ENCODE data around the gene MCC.

DNA sequence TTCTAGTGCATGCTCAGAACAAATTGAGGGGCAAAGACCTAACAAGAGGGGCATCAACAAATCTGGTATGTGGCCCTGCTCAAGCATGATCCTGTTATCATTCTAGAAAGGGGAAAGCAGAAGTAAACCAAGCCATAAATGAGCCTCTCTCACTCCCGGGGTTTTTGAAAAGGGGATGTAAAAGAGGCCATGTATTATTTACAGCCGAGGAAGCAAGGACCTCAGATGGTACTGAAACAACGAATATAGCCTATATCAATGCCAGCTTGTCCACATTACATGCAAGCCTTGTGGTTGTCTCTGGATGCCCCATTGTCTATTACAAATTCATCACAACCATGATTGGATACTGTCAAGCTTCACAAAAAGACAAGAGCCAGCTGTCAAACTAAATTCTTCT lies 300.3 kb downstream of the MCC start:
- TF ChIP-seq YY1 (IDR thresholded peaks at IDR 0.05; ENCODE audit: low read depth) (no peak), CREB1 (IDR thresholded peaks at IDR 0.05; ENCODE audit: low read depth) (no peak), NFIC (IDR thresholded peaks at IDR 0.05) (no peak), EP300 (IDR thresholded peaks at IDR 0.05; ENCODE audit: borderline replicate concordance) (no peak), CEBPB (IDR thresholded peaks at IDR 0.05) (no peak), RAD21 (IDR thresholded peaks at IDR 0.05; ENCODE audit: low read depth) (no peak), TEAD4 (IDR thresholded peaks at IDR 0.05) (no peak), FOXM1 (IDR thresholded peaks at IDR 0.05; ENCODE audit: borderline replicate concordance, low read depth) (no peak), TAF1 (IDR thresholded peaks at IDR 0.05; ENCODE audit: low read depth) (no peak)
- TF ChIP-seq, protein P1, sequence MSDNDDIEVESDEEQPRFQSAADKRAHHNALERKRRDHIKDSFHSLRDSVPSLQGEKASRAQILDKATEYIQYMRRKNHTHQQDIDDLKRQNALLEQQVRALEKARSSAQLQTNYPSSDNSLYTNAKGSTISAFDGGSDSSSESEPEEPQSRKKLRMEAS (IDR thresholded peaks at IDR 0.05): no peak
- TF ChIP-seq, protein P2, sequence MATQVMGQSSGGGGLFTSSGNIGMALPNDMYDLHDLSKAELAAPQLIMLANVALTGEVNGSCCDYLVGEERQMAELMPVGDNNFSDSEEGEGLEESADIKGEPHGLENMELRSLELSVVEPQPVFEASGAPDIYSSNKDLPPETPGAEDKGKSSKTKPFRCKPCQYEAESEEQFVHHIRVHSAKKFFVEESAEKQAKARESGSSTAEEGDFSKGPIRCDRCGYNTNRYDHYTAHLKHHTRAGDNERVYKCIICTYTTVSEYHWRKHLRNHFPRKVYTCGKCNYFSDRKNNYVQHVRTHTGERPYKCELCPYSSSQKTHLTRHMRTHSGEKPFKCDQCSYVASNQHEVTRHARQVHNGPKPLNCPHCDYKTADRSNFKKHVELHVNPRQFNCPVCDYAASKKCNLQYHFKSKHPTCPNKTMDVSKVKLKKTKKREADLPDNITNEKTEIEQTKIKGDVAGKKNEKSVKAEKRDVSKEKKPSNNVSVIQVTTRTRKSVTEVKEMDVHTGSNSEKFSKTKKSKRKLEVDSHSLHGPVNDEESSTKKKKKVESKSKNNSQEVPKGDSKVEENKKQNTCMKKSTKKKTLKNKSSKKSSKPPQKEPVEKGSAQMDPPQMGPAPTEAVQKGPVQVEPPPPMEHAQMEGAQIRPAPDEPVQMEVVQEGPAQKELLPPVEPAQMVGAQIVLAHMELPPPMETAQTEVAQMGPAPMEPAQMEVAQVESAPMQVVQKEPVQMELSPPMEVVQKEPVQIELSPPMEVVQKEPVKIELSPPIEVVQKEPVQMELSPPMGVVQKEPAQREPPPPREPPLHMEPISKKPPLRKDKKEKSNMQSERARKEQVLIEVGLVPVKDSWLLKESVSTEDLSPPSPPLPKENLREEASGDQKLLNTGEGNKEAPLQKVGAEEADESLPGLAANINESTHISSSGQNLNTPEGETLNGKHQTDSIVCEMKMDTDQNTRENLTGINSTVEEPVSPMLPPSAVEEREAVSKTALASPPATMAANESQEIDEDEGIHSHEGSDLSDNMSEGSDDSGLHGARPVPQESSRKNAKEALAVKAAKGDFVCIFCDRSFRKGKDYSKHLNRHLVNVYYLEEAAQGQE (IDR thresholded peaks at IDR 0.05; ENCODE audit: low read depth): no peak

Measured in Ishikawa (cell line).